Erythroblast (primary cell): ENCODE results near the gene ZNF280D.

Experiments
- GATA1 ChIP-seq: IDR thresholded peaks from 2 replicates; pipeline ENCODE4 v1.6.1; 2011; ENCODE audit warnings: low read depth, mild to moderate bottlenecking, control low read depth, low read length, moderate library complexity
- POLR2A ChIP-seq: IDR thresholded peaks from 2 replicates; pipeline ENCODE4 v1.6.1; 2011; ENCODE audit warnings: mild to moderate bottlenecking, low read length

DNA sequence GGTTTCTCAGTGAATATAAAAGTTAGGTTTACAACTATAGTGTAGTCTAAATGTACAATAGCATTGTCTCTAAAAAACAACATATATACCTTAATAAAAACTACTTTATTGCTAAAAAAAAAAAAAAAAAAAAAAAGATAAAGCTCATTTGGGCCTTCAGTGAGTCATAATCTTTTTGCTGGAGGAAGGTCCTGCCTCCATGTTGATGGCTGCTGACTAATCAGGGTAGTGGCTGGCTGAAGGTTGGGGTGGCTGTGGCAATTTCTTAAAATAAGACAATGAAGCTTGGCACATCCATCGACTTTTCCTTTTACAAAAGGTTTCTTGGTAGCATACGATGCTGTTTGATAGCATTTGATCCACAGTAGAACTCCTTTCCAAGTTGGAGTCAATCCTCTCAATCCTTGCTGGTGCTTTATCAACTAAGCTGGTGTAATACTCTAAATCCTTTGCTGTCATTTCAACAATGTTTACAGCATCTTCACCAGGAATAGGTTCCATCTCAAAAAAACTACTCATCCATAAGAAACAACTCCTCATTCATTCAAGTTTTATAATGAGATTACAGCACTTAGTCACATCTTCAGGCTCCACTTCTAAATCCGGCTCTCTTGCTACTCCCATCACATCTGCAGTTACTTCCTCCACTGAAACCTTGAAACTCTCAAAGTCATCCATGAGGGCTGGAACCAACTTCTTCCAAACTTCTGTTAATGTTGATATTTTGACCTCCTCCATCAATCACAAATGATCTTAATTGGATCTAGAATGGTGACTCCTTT is 13.3 kb downstream of the ZNF280D start:
- TF ChIP-seq POLR2A (no peak), GATA1 (no peak)
